GM12878 (cell line): ENCODE data around the gene SH2D6. TPM values are rescaled to one million over a fixed set of nuclear protein-coding genes. Genes with fewer than 3 reads are reported as not detected.

Experiments used
- CBX3 ChIP-seq: fragments of 200-600 bp; sonication (generic); IDR thresholded peaks from 2 replicates; pipeline ENCODE4 v1.6.1; 2016; ENCODE audit warnings: low read depth, borderline replicate concordance
- CHD2 ChIP-seq: IDR thresholded peaks from 2 replicates; pipeline ENCODE4 v1.6.1; 2011; ENCODE audit warnings: low read depth, low read length, improper control_type of control experiment, borderline replicate concordance
- ESRRA ChIP-seq: IDR thresholded peaks from 2 replicates; pipeline ENCODE4 v1.6.1; 2012; ENCODE audit warnings: mild to moderate bottlenecking, low read length, improper control_type of control experiment
- ETV6 ChIP-seq, 2 experiments: fragments of 450-650 bp in 1 of 2; IDR thresholded peaks in 1 of 2; conservative IDR thresholded peaks in 1 of 2; 2 replicates each; pipeline ENCODE4 v1.6.1; 2014; ENCODE audit warnings: antibody characterized with exemption in 1 of 2, borderline replicate concordance in 1 of 2, low read depth in 1 of 2, mild to moderate bottlenecking in 1 of 2, moderate library complexity in 1 of 2
- KLF5 ChIP-seq: fragments of 450-650 bp; IDR thresholded peaks from 2 replicates; pipeline ENCODE4 v1.6.1; 2014; ENCODE audit warnings: mild to moderate bottlenecking; ENCODE audit not compliant: partially characterized antibody
- MYC ChIP-seq: IDR thresholded peaks from 2 replicates; pipeline ENCODE4 v1.6.1; 2011; ENCODE audit warnings: mild to moderate bottlenecking, low read length, moderate library complexity, inconsistent platforms; ENCODE audit not compliant: insufficient read depth, insufficient replicate concordance, insufficient read length, severe bottlenecking
- WRNIP1 ChIP-seq: IDR thresholded peaks from 2 replicates; pipeline ENCODE4 v1.6.1; 2011; ENCODE audit warnings: low read depth, low read length, improper control_type of control experiment, borderline replicate concordance
- ZNF274 ChIP-seq: IDR thresholded peaks from one replicate; pipeline ENCODE4 v1.8.0; 2011; ENCODE audit not compliant: insufficient read length, insufficient read depth
- polyA plus RNA-seq, 11 experiments: library from polyadenylated mRNA; depleted of rRNA in 4 of 11; unstranded in 6 of 11; stranded (reverse) in 5 of 11; fragments of >200 nt; fragmentation: Nextera tagmentation in 4 of 11; fragmentation: Illumina TruSeq in 1 of 11; extraction: Ambion mirVana in 4 of 11; extraction: Trizol in 1 of 11; gene quantifications; 1 replicate in 1 of 11; 2 replicates in 10 of 11; pipeline versions ENCODE4 v1.2.1 to v1.2.3, GENCODE V29; 2011 to 2016; ENCODE audit warnings: inconsistent platforms in 2 of 11, missing spikeins in 2 of 11, low read depth in 1 of 11
- total RNA-seq, 4 experiments: library from RNA; depleted of rRNA in 3 of 4; stranded (reverse); fragments of >200 nt in 3 of 4; fragmentation: Illumina TruSeq in 1 of 4; extraction: Trizol in 1 of 4; gene quantifications; 2 replicates each; pipeline versions ENCODE4 v1.2.1 to v1.2.3, GENCODE V29; 2013 to 2021
- TF ChIP-seq, protein P1 (sequence below): fragments of 450-650 bp; IDR thresholded peaks from 2 replicates; pipeline ENCODE4 v1.6.1; 2017; ENCODE audit warnings: antibody characterized with exemption, mild to moderate bottlenecking, moderate library complexity
- TF ChIP-seq, protein P2 (sequence below): fragments of 450-650 bp; conservative IDR thresholded peaks from 2 replicates; pipeline ENCODE4 v1.6.1; 2017; ENCODE audit warnings: mild to moderate bottlenecking, moderate library complexity

The SH2D6 gene
- total and polyA plus RNA-seq, 10 of the 15 experiments (the other 5 are each of a cell fraction or from before 2014, with no cell fraction given), result 0.23 to 0.59 (median 0.34) TPM; not detected in 6

- TF ChIP-seq ETV6 (conservative IDR thresholded peaks at IDR 0.05 in 1 of 2, IDR thresholded peaks at IDR 0.05 in 1 of 2; ENCODE audit: borderline replicate concordance in 1 of 2, low read depth in 1 of 2), result no peak
- no peak for TF ChIP-seq CHD2
- no peak for TF ChIP-seq KLF5
- no peak for TF ChIP-seq ESRRA
- no peak for TF ChIP-seq WRNIP1
- TF ChIP-seq ZNF274, result no peak
- TF ChIP-seq CBX3, result no peak
- TF ChIP-seq, protein P1, sequence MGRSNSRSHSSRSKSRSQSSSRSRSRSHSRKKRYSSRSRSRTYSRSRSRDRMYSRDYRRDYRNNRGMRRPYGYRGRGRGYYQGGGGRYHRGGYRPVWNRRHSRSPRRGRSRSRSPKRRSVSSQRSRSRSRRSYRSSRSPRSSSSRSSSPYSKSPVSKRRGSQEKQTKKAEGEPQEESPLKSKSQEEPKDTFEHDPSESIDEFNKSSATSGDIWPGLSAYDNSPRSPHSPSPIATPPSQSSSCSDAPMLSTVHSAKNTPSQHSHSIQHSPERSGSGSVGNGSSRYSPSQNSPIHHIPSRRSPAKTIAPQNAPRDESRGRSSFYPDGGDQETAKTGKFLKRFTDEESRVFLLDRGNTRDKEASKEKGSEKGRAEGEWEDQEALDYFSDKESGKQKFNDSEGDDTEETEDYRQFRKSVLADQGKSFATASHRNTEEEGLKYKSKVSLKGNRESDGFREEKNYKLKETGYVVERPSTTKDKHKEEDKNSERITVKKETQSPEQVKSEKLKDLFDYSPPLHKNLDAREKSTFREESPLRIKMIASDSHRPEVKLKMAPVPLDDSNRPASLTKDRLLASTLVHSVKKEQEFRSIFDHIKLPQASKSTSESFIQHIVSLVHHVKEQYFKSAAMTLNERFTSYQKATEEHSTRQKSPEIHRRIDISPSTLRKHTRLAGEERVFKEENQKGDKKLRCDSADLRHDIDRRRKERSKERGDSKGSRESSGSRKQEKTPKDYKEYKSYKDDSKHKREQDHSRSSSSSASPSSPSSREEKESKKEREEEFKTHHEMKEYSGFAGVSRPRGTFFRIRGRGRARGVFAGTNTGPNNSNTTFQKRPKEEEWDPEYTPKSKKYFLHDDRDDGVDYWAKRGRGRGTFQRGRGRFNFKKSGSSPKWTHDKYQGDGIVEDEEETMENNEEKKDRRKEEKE, result no peak
- TF ChIP-seq MYC, result no peak
- TF ChIP-seq, protein P2, sequence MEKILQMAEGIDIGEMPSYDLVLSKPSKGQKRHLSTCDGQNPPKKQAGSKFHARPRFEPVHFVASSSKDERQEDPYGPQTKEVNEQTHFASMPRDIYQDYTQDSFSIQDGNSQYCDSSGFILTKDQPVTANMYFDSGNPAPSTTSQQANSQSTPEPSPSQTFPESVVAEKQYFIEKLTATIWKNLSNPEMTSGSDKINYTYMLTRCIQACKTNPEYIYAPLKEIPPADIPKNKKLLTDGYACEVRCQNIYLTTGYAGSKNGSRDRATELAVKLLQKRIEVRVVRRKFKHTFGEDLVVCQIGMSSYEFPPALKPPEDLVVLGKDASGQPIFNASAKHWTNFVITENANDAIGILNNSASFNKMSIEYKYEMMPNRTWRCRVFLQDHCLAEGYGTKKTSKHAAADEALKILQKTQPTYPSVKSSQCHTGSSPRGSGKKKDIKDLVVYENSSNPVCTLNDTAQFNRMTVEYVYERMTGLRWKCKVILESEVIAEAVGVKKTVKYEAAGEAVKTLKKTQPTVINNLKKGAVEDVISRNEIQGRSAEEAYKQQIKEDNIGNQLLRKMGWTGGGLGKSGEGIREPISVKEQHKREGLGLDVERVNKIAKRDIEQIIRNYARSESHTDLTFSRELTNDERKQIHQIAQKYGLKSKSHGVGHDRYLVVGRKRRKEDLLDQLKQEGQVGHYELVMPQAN, result no peak
Observed at GRCh38 chr2:85475799-85476490, 57.4 kb downstream of the SH2D6 start (continued).
